Measurements from ENCODE around the gene SEMA4D.

SEMA4D gene

GRCh38 chr9:89500008-89500407, 2.1 kb upstream of the SEMA4D start:
- DNase-seq (ENCODE audit: low read depth) = no peak

- DNase-seq (ENCODE audit: low read depth) = no peak
These were observed 1.1 kb upstream of the SEMA4D start for GRCh38 chr9:89498852-89499480.

GRCh38 chr9:89497257-89497963, 503 bp downstream of the SEMA4D start:
- no peak for DNase-seq (ENCODE audit: low read depth)

GRCh38 chr9:89496645-89497256, 1.2 kb downstream of the SEMA4D start:
- DNase-seq (ENCODE audit: low read depth) = no peak

- DNase-seq (ENCODE audit: low read depth) = no peak
These were observed 1.9 kb downstream of the SEMA4D start for GRCh38 chr9:89495824-89496560.

GRCh38 chr9:89494199-89494598, 3.7 kb downstream of the SEMA4D start:
- DNase-seq (ENCODE audit: low read depth) = no peak

GRCh38 chr9:89493671-89494070, 4.2 kb downstream of the SEMA4D start:
- DNase-seq (ENCODE audit: low read depth) = no peak

- DNase-seq (ENCODE audit: low read depth) = no peak
These were observed 4.7 kb downstream of the SEMA4D start for GRCh38 chr9:89493181-89493580.

- DNase-seq (ENCODE audit: low read depth) = no peak
These were observed 5.3 kb downstream of the SEMA4D start for GRCh38 chr9:89492586-89492985.

- DNase-seq (ENCODE audit: low read depth) = no peak
These were observed 6.2 kb downstream of the SEMA4D start for GRCh38 chr9:89491694-89492093.

GRCh38 chr9:89489548-89490530, 8.1 kb downstream of the SEMA4D start:
- DNase-seq (ENCODE audit: low read depth) = no peak

GRCh38 chr9:89488936-89489335, 9.0 kb downstream of the SEMA4D start:
- DNase-seq (ENCODE audit: low read depth) = no peak

- no peak for DNase-seq (ENCODE audit: low read depth)
These were observed 9.8 kb downstream of the SEMA4D start for GRCh38 chr9:89488131-89488530.

GRCh38 chr9:89486681-89487080, 11.2 kb downstream of the SEMA4D start:
- DNase-seq (ENCODE audit: low read depth) = no peak

- no peak for DNase-seq (ENCODE audit: low read depth)
These were observed 13.2 kb downstream of the SEMA4D start for GRCh38 chr9:89484475-89485404.

- no peak for DNase-seq (ENCODE audit: low read depth)
These were observed 14.1 kb downstream of the SEMA4D start for GRCh38 chr9:89483592-89484474.

GRCh38 chr9:89482901-89483361, 15.0 kb downstream of the SEMA4D start:
- DNase-seq (ENCODE audit: low read depth) = no peak

- DNase-seq (ENCODE audit: low read depth) = no peak
These were observed 15.7 kb downstream of the SEMA4D start for GRCh38 chr9:89482056-89482851.

Data from HS-27A (cell line).